ENCODE results near the gene PTGFRN. TPM values are rescaled to one million over a fixed set of nuclear protein-coding genes. Genes with fewer than 3 reads are reported as not detected.

The PTGFRN gene
- total and polyA plus RNA-seq, 2 experiments from 2014 or later = 16.6 to 31.0 TPM

DNA sequence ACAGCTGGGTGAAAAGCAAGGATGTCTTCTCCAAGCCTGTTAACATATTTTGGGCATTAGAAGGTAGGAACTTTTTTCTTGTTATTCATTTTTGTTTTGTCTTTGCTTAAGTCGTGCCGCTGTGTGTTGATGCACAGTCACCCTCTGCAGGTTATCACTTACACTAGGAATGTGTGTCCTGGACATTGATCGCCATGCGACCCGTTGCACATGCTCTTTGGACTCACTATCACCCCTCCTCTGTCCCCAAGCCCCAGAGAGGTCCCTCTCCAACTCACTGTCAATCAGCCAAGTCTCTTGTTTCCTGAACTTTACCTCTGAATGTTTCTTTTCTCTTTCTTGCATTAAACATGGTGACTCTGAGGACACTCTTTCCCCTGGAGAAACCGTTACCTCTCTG, 51.9 kb downstream of the PTGFRN start:
- Histone ChIP-seq H3K4me1 (ENCODE audit: insufficient read depth) (no peaks in the 10 kb centered on the region), H3K9me2 (replicated peaks; ENCODE audit: insufficient read depth) (no peaks in the 10 kb centered on the region), H3K79me2 (no peaks in the 10 kb centered on the region), H2AFZ (no peak overlapping the region), H3K9me3 (ENCODE audit: low read depth) (no peaks in the 10 kb centered on the region), H3K27ac (no peak overlapping the region), H3K4me2 (no peak overlapping the region), H3K36me3 (replicated peaks; ENCODE audit: insufficient read depth, low read depth) (no peaks in the 10 kb centered on the region), H4K20me1 (ENCODE audit: insufficient read depth, poor library complexity, severe bottlenecking) (no peaks in the 10 kb centered on the region), H3K4me3 (no peak overlapping the region), H3K27me3 (no peaks in the 10 kb centered on the region)
- DNase-seq (ENCODE audit: low spot score) = no peak
- WGBS (ENCODE audit: low lambda C conversion rate, missing lambda C conversion rate) = 79% methylated on average over 6 of the region's 6 CpGs
- TF ChIP-seq EZH2phosphoT487 (IDR thresholded peaks at IDR 0.05; ENCODE audit: low read depth, severe bottlenecking, unreplicated experiment) (no peak), EZH2 (IDR thresholded peaks at IDR 0.05; ENCODE audit: borderline replicate concordance) (no peak)
- TF ChIP-seq, protein P1, sequence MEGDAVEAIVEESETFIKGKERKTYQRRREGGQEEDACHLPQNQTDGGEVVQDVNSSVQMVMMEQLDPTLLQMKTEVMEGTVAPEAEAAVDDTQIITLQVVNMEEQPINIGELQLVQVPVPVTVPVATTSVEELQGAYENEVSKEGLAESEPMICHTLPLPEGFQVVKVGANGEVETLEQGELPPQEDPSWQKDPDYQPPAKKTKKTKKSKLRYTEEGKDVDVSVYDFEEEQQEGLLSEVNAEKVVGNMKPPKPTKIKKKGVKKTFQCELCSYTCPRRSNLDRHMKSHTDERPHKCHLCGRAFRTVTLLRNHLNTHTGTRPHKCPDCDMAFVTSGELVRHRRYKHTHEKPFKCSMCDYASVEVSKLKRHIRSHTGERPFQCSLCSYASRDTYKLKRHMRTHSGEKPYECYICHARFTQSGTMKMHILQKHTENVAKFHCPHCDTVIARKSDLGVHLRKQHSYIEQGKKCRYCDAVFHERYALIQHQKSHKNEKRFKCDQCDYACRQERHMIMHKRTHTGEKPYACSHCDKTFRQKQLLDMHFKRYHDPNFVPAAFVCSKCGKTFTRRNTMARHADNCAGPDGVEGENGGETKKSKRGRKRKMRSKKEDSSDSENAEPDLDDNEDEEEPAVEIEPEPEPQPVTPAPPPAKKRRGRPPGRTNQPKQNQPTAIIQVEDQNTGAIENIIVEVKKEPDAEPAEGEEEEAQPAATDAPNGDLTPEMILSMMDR (IDR thresholded peaks at IDR 0.05; ENCODE audit: poor library complexity) = no peak

- Histone ChIP-seq H2AFZ (no peak overlapping the region), H3K4me2 (no peak overlapping the region), H3K79me2 (no peaks in the 10 kb centered on the region), H3K36me3 (replicated peaks; ENCODE audit: insufficient read depth, low read depth) (no peaks in the 10 kb centered on the region), H3K4me3 (no peak overlapping the region), H3K4me1 (ENCODE audit: insufficient read depth) (no peaks in the 10 kb centered on the region), H4K20me1 (ENCODE audit: insufficient read depth, poor library complexity, severe bottlenecking) (no peaks in the 10 kb centered on the region), H3K9me2 (replicated peaks; ENCODE audit: insufficient read depth) (no peaks in the 10 kb centered on the region), H3K27ac (no peak overlapping the region), H3K9me3 (ENCODE audit: low read depth) (no peaks in the 10 kb centered on the region), H3K27me3 (no peaks in the 10 kb centered on the region)
- WGBS (ENCODE audit: low lambda C conversion rate, missing lambda C conversion rate) = 95% methylated on average over 4 of the region's 4 CpGs
- no peak for DNase-seq (ENCODE audit: low spot score)
- TF ChIP-seq EZH2phosphoT487 (IDR thresholded peaks at IDR 0.05; ENCODE audit: low read depth, severe bottlenecking, unreplicated experiment) (no peak), EZH2 (IDR thresholded peaks at IDR 0.05; ENCODE audit: borderline replicate concordance) (no peak)
These were observed 53.4 kb downstream of the PTGFRN start for GRCh38 chr1:116962987-116963639.

GRCh38 chr1:116966791-116967190, 57.1 kb downstream of the PTGFRN start:
- TF ChIP-seq EZH2 (IDR thresholded peaks at IDR 0.05; ENCODE audit: borderline replicate concordance) (no peak), EZH2phosphoT487 (IDR thresholded peaks at IDR 0.05; ENCODE audit: low read depth, severe bottlenecking, unreplicated experiment) (no peak)
- TF ChIP-seq, protein P1 (IDR thresholded peaks at IDR 0.05; ENCODE audit: poor library complexity) = no peak
- H3K27ac ChIP-seq = no peak overlapping the region
- H3K4me3 ChIP-seq = no peak overlapping the region
- no peaks in the 10 kb centered on the region for H3K4me1 ChIP-seq (ENCODE audit: insufficient read depth)
- H3K27me3 ChIP-seq = no peaks in the 10 kb centered on the region
- H2AFZ ChIP-seq = no peak overlapping the region
- H4K20me1 ChIP-seq (ENCODE audit: insufficient read depth, poor library complexity, severe bottlenecking) = no peaks in the 10 kb centered on the region
- H3K9me2 ChIP-seq (replicated peaks; ENCODE audit: insufficient read depth) = no peaks in the 10 kb centered on the region
- no peaks in the 10 kb centered on the region for H3K79me2 ChIP-seq
- DNase-seq (ENCODE audit: low spot score) = no peak
- WGBS (ENCODE audit: low lambda C conversion rate, missing lambda C conversion rate) = 96% methylated on average over 11 of the region's 11 CpGs
- no peaks in the 10 kb centered on the region for H3K9me3 ChIP-seq (ENCODE audit: low read depth)
- no peaks in the 10 kb centered on the region for H3K36me3 ChIP-seq (replicated peaks; ENCODE audit: insufficient read depth, low read depth)
- H3K4me2 ChIP-seq = no peak overlapping the region

DNA sequence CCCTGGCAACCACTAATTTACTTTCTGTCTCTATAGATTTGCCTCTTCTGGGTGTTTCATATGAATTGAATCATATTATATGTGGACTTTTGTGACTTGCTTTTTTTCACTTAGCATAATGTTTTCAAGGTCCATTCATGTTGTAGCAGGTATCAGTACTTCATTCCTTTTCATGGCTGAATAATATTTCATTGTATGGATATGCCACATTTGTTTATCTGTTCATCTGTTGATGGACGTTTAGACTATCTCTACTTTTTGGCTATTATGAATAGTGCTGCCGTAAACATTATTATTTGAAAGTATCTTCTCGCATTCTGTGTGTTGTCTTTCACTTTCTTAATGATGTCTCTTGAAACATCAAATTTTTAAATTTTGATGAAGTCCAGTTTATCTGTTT, 59.0 kb downstream of the PTGFRN start:
- Histone ChIP-seq H3K27me3 (no peaks in the 10 kb centered on the region), H3K4me3 (no peak overlapping the region), H3K4me1 (ENCODE audit: insufficient read depth) (no peaks in the 10 kb centered on the region), H3K9me3 (ENCODE audit: low read depth) (no peaks in the 10 kb centered on the region), H3K79me2 (no peaks in the 10 kb centered on the region), H3K4me2 (no peak overlapping the region), H3K27ac (no peak overlapping the region), H4K20me1 (ENCODE audit: insufficient read depth, poor library complexity, severe bottlenecking) (no peaks in the 10 kb centered on the region), H2AFZ (no peak overlapping the region), H3K36me3 (replicated peaks; ENCODE audit: insufficient read depth, low read depth) (no peaks in the 10 kb centered on the region), H3K9me2 (replicated peaks; ENCODE audit: insufficient read depth) (no peaks in the 10 kb centered on the region)
- WGBS (ENCODE audit: low lambda C conversion rate, missing lambda C conversion rate) = 100% methylated on average over 3 of the region's 3 CpGs
- TF ChIP-seq, protein P1 (IDR thresholded peaks at IDR 0.05; ENCODE audit: poor library complexity) = no peak
- no peak for TF ChIP-seq EZH2 (IDR thresholded peaks at IDR 0.05; ENCODE audit: borderline replicate concordance)
- no peak for TF ChIP-seq EZH2phosphoT487 (IDR thresholded peaks at IDR 0.05; ENCODE audit: low read depth, severe bottlenecking, unreplicated experiment)
- DNase-seq (ENCODE audit: low spot score) = no peak

All from hepatocyte (in vitro differentiated cells).